Measurements from ENCODE around the gene RASSF3.

DNA sequence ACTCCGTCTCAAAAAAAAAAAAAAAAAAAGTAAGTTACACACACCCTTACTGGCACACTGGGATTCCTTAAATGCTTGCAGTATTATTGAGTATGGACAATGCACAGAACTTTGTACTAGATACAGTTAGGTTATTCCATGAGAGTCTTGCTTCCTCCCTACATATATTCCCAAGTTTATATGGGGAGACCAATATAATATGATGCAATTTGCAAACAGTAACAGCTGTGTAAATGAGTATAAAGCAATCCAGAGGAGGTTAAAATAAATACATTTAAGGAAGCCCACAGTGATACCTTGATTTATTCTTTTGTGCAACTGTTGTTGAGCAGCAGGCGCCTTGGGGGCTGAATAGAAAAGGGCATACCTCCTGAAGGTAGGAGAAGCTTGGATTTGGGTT is 26.6 kb downstream of the RASSF3 start:
- TF ChIP-seq RAD21 (IDR thresholded peaks at IDR 0.05; ENCODE audit: low read depth), result no peak
- TF ChIP-seq, protein P1, sequence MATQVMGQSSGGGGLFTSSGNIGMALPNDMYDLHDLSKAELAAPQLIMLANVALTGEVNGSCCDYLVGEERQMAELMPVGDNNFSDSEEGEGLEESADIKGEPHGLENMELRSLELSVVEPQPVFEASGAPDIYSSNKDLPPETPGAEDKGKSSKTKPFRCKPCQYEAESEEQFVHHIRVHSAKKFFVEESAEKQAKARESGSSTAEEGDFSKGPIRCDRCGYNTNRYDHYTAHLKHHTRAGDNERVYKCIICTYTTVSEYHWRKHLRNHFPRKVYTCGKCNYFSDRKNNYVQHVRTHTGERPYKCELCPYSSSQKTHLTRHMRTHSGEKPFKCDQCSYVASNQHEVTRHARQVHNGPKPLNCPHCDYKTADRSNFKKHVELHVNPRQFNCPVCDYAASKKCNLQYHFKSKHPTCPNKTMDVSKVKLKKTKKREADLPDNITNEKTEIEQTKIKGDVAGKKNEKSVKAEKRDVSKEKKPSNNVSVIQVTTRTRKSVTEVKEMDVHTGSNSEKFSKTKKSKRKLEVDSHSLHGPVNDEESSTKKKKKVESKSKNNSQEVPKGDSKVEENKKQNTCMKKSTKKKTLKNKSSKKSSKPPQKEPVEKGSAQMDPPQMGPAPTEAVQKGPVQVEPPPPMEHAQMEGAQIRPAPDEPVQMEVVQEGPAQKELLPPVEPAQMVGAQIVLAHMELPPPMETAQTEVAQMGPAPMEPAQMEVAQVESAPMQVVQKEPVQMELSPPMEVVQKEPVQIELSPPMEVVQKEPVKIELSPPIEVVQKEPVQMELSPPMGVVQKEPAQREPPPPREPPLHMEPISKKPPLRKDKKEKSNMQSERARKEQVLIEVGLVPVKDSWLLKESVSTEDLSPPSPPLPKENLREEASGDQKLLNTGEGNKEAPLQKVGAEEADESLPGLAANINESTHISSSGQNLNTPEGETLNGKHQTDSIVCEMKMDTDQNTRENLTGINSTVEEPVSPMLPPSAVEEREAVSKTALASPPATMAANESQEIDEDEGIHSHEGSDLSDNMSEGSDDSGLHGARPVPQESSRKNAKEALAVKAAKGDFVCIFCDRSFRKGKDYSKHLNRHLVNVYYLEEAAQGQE (IDR thresholded peaks at IDR 0.05; ENCODE audit: low read depth), result no peak
- TF ChIP-seq TEAD4 (IDR thresholded peaks at IDR 0.05), result no peak
- no peak for TF ChIP-seq TAF1 (IDR thresholded peaks at IDR 0.05; ENCODE audit: low read depth)
- TF ChIP-seq YY1 (IDR thresholded peaks at IDR 0.05; ENCODE audit: low read depth), result no peak
- TF ChIP-seq TCF12 (IDR thresholded peaks at IDR 0.05; ENCODE audit: low read depth), result no peak
- no peak for TF ChIP-seq EP300 (IDR thresholded peaks at IDR 0.05; ENCODE audit: borderline replicate concordance)
- TF ChIP-seq, protein P2, sequence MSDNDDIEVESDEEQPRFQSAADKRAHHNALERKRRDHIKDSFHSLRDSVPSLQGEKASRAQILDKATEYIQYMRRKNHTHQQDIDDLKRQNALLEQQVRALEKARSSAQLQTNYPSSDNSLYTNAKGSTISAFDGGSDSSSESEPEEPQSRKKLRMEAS (IDR thresholded peaks at IDR 0.05), result no peak
- no peak for TF ChIP-seq NFIC (IDR thresholded peaks at IDR 0.05)
- TF ChIP-seq EGR1 (IDR thresholded peaks at IDR 0.05), result no peak
- TF ChIP-seq, protein P3, sequence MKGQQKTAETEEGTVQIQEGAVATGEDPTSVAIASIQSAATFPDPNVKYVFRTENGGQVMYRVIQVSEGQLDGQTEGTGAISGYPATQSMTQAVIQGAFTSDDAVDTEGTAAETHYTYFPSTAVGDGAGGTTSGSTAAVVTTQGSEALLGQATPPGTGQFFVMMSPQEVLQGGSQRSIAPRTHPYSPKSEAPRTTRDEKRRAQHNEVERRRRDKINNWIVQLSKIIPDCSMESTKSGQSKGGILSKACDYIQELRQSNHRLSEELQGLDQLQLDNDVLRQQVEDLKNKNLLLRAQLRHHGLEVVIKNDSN (IDR thresholded peaks at IDR 0.05), result no peak

All from Ishikawa (cell line).